Mesenchymal stem cell (in vitro differentiated cells and primary cell): ENCODE results near the gene CRACR2A.

ENCODE experiments used
- DNase-seq: peaks from one replicate; pipeline ENCODE4 v3.0.0-alpha.2; 2013
- H2AFZ ChIP-seq: one replicate; pipeline ENCODE4 v1.6.1; 2013; ENCODE audit warnings: low read depth, mild to moderate bottlenecking, control low read depth, inconsistent platforms, low read length, moderate library complexity
- H2AK5ac ChIP-seq: 2 replicates; pipeline ENCODE4 v1.6.1; 2013; ENCODE audit warnings: low read length, moderate library complexity, mild to moderate bottlenecking, inconsistent platforms; ENCODE audit not compliant: severe bottlenecking
- H2BK120ac ChIP-seq: one replicate; pipeline ENCODE4 v1.6.1; 2013; ENCODE audit warnings: low read depth, mild to moderate bottlenecking, inconsistent platforms, low read length, moderate library complexity
- H2BK12ac ChIP-seq, 2 experiments: one replicate each; pipeline ENCODE4 v1.6.1; 2013; ENCODE audit warnings: inconsistent platforms in 2 of 2, low read length in 2 of 2, mild to moderate bottlenecking in 2 of 2, moderate library complexity in 2 of 2, control low read depth in 1 of 2
- H2BK15ac ChIP-seq: one replicate; pipeline ENCODE4 v1.6.1; 2013; ENCODE audit warnings: mild to moderate bottlenecking, low read depth, inconsistent platforms; ENCODE audit not compliant: poor library complexity, severe bottlenecking
- H2BK5ac ChIP-seq: 2 replicates; pipeline ENCODE4 v1.6.1; 2013; ENCODE audit warnings: low read depth, mild to moderate bottlenecking, low read length, control low read depth, inconsistent platforms; ENCODE audit not compliant: poor library complexity, severe bottlenecking
- H3K14ac ChIP-seq, 2 experiments: one replicate each; pipeline ENCODE4 v1.6.1; 2013; ENCODE audit warnings: inconsistent platforms in 2 of 2, low read length in 2 of 2, control low read depth in 1 of 2, mild to moderate bottlenecking in 1 of 2, moderate library complexity in 1 of 2
- H3K18ac ChIP-seq, 2 experiments: one replicate each; pipeline ENCODE4 v1.6.1; 2013; ENCODE audit warnings: inconsistent platforms in 2 of 2, low read length in 2 of 2, control low read depth in 1 of 2, low read depth in 1 of 2, mild to moderate bottlenecking in 1 of 2
- H3K23ac ChIP-seq, 2 experiments: one replicate each; pipeline ENCODE4 v1.6.1; 2013; ENCODE audit warnings: inconsistent platforms in 2 of 2, low read length in 2 of 2, mild to moderate bottlenecking in 2 of 2, moderate library complexity in 2 of 2, control low read depth in 1 of 2
- H3K27ac ChIP-seq: 2 replicates; pipeline ENCODE4 v1.5.1; 2013; ENCODE audit warnings: mild to moderate bottlenecking, moderate library complexity, low read length, control low read depth, inconsistent platforms; ENCODE audit not compliant: poor library complexity, severe bottlenecking
- H3K27me3 ChIP-seq, 2 experiments: 2 replicates each; pipeline versions ENCODE4 v1.6.1 to v1.7.0; 2013; ENCODE audit warnings: low read length in 2 of 2, mild to moderate bottlenecking in 2 of 2, moderate library complexity in 2 of 2, control low read depth in 1 of 2, inconsistent platforms in 1 of 2; ENCODE audit not compliant: control insufficient read depth in 1 of 2, insufficient read depth in 1 of 2
- H3K36me3 ChIP-seq, 2 experiments: 2 replicates each; pipeline versions ENCODE4 v1.6.1 to v1.7.0; 2013; ENCODE audit warnings: low read length in 2 of 2, control low read depth in 1 of 2, inconsistent platforms in 1 of 2, low read depth in 1 of 2, mild to moderate bottlenecking in 1 of 2; ENCODE audit not compliant: insufficient read depth in 2 of 2, control insufficient read depth in 1 of 2
- H3K4ac ChIP-seq, 2 experiments: one replicate each; pipeline ENCODE4 v1.6.1; 2013; ENCODE audit warnings: inconsistent platforms in 2 of 2, low read length in 2 of 2, mild to moderate bottlenecking in 2 of 2, moderate library complexity in 2 of 2, control low read depth in 1 of 2, low read depth in 1 of 2
- H3K4me1 ChIP-seq: 2 replicates; pipeline ENCODE4 v1.6.1; 2013; ENCODE audit warnings: low read depth, low read length, control low read depth; ENCODE audit not compliant: control insufficient read depth, insufficient read depth
- H3K4me2 ChIP-seq: 2 replicates; pipeline ENCODE4 v1.6.1; 2013; ENCODE audit warnings: low read length, mild to moderate bottlenecking, inconsistent platforms; ENCODE audit not compliant: poor library complexity, severe bottlenecking
- H3K4me3 ChIP-seq, 2 experiments: 2 replicates each; pipeline versions ENCODE4 v1.5.1 to v1.7.0; 2013; ENCODE audit warnings: low read length in 2 of 2, mild to moderate bottlenecking in 2 of 2, control low read depth in 1 of 2, low read depth in 1 of 2; ENCODE audit not compliant: insufficient read depth in 1 of 2
- H3K79me1 ChIP-seq: replicated peaks from 2 replicates; pipeline ENCODE4 v1.6.1; 2013; ENCODE audit warnings: mild to moderate bottlenecking, control low read depth, low read length, inconsistent platforms; ENCODE audit not compliant: poor library complexity, severe bottlenecking
- H3K9ac ChIP-seq: 2 replicates; pipeline ENCODE4 v1.7.0; 2013; ENCODE audit warnings: mild to moderate bottlenecking, low read length, moderate library complexity
- H3K9me3 ChIP-seq: 2 replicates; pipeline ENCODE4 v1.7.0; 2013; ENCODE audit warnings: mild to moderate bottlenecking, low read length; ENCODE audit not compliant: control insufficient read depth
- H4K8ac ChIP-seq: one replicate; pipeline ENCODE4 v1.6.1; 2013; ENCODE audit warnings: inconsistent platforms, mild to moderate bottlenecking, low read length, moderate library complexity
- H4K91ac ChIP-seq: one replicate; pipeline ENCODE4 v1.6.1; 2013; ENCODE audit warnings: mild to moderate bottlenecking, low read length, inconsistent platforms
- WGBS: methylation state at CpG from one replicate; pipeline ENCODE4 v1.1.7; 2013; ENCODE audit warnings: mixed read lengths; 5-methylcytosine and 5-hydroxymethylcytosine counted together

Gene CRACR2A

DNA sequence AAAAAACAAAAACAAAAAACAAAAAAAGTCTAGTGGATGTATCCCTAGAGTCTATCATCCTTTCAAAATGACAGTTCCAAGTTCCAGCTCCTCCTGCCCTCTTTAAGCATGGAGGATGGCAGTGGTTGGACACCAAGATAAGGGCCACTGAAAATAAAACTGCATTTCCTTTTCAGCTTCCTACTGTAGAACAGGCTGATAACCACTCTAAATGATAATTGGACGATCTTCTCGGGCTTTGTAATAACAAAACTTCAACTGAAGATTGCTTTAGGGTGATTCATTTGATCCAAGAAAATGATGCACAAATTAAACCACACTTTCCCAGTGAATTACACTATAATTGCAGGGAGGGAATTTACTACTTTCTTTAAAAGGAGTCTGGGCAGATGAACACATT lies 42.2 kb upstream of the CRACR2A start:
- no peak overlapping the region for H3K4me3 ChIP-seq
- H2AK5ac ChIP-seq: no peak overlapping the region
- H3K4me2 ChIP-seq: no peak overlapping the region
- H3K14ac ChIP-seq: no peak overlapping the region
- H3K27ac ChIP-seq: no peak overlapping the region
- no peak overlapping the region for H2BK5ac ChIP-seq
- no peak overlapping the region for H3K18ac ChIP-seq
- no peaks in the 10 kb centered on the region for H3K27me3 ChIP-seq
- no peak overlapping the region for H2AFZ ChIP-seq
- H4K91ac ChIP-seq: no peak overlapping the region
- no peaks in the 10 kb centered on the region for H3K79me1 ChIP-seq
- WGBS: no CpG with 5 or more reads among the region's 2 CpGs
- H3K4ac ChIP-seq: no peak overlapping the region
- no peak overlapping the region for H4K8ac ChIP-seq
- no peak overlapping the region for H3K23ac ChIP-seq
- H3K9me3 ChIP-seq: no peaks in the 10 kb centered on the region
- H3K9ac ChIP-seq: no peak overlapping the region
- H2BK12ac ChIP-seq: no peak overlapping the region
- H2BK15ac ChIP-seq: no peak overlapping the region
- no peaks in the 10 kb centered on the region for H3K36me3 ChIP-seq
- H3K4me1 ChIP-seq: no peaks in the 10 kb centered on the region
- no peak overlapping the region for H2BK120ac ChIP-seq
- no peak for DNase-seq

DNA sequence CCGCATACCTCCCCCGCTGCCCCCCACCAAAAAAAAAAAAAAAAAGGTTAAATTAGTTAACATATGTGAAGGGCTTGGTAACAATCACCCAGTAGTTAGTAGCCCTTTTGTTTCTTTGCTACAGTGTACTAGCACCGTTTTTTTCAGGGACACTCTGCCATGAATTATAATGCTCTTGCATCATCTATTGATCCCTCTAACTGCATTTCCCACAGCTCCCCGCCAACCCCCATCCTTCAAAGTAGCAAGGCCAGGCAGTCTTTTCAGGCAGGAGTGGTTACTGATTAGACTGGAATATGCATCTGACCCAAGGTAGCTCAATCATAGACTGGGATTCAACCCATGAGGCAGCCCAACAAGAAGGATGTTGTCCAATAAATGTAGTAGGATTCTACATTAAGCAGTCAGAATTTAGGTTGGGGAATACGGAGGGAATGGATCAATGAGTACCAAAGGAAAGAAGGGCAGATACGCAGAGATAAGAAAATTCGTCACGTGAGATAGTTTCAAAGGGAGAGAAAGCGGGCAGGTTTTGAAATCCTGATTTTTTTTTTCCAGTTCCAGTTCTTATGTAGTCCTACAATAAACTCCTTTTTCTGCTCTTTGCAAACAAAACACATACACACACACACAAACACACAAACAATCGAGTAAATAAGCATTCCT lies 39.8 kb upstream of the CRACR2A start:
- no peak overlapping the region for H3K9ac ChIP-seq
- H4K8ac ChIP-seq: no peak overlapping the region
- no peaks in the 10 kb centered on the region for H3K9me3 ChIP-seq
- H2BK15ac ChIP-seq: no peak overlapping the region
- no peak overlapping the region for H3K14ac ChIP-seq
- no peaks in the 10 kb centered on the region for H3K36me3 ChIP-seq
- no peak overlapping the region for H2AK5ac ChIP-seq
- no peak overlapping the region for H3K27ac ChIP-seq
- H3K79me1 ChIP-seq: no peaks in the 10 kb centered on the region
- H4K91ac ChIP-seq: no peak overlapping the region
- H3K4me2 ChIP-seq: no peak overlapping the region
- H3K23ac ChIP-seq: no peak overlapping the region
- no peak overlapping the region for H3K18ac ChIP-seq
- H3K4me3 ChIP-seq: no peak overlapping the region
- H2BK120ac ChIP-seq: no peak overlapping the region
- WGBS: 96% methylated on average over 6 of the region's 10 CpGs
- no peaks in the 10 kb centered on the region for H3K27me3 ChIP-seq
- H3K4ac ChIP-seq: no peak overlapping the region
- H2BK5ac ChIP-seq: no peak overlapping the region
- no peak overlapping the region for H2BK12ac ChIP-seq
- no peaks in the 10 kb centered on the region for H3K4me1 ChIP-seq
- no peak for DNase-seq
- H2AFZ ChIP-seq: no peak overlapping the region

DNA sequence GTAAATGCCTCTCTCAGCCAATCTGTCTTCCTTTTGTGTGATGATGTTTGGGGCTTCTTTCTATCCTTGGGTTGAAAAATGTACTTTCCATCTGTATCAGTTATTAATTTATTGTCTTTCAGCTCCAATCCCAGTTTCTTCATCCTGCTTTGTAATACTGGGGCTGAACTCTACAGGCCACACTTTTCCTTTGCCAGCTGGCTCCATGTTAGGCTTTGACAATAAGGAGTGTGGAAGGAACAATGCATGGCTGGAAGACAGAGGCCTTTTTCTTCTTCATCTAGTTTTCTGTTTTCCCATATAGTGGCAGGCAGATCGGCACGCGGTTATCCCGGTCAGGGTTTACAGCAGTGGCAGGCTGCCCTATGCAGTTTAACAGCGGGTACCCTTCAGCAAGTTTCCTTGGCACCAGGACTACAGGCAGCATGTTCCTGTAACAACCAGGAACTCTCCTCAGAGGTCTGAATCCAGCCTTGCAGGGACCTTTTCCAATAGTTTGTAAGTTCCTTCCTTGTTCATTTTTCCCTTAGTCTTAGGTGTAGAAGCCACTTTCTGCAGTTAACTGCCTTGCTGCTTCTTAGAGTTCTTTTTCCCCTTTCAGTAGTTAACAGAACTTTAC lies 38.5 kb upstream of the CRACR2A start:
- no peak overlapping the region for H3K14ac ChIP-seq
- no peaks in the 10 kb centered on the region for H3K9me3 ChIP-seq
- H2BK120ac ChIP-seq: no peak overlapping the region
- H3K27me3 ChIP-seq: no peaks in the 10 kb centered on the region
- no peak overlapping the region for H3K4me3 ChIP-seq
- no peak overlapping the region for H4K8ac ChIP-seq
- H3K9ac ChIP-seq: no peak overlapping the region
- no peak overlapping the region for H4K91ac ChIP-seq
- no peak overlapping the region for H2BK5ac ChIP-seq
- no peak overlapping the region for H3K23ac ChIP-seq
- no peak overlapping the region for H3K4ac ChIP-seq
- H2AK5ac ChIP-seq: no peak overlapping the region
- no peak overlapping the region for H2AFZ ChIP-seq
- H3K18ac ChIP-seq: no peak overlapping the region
- DNase-seq: no peak
- H3K36me3 ChIP-seq: no peaks in the 10 kb centered on the region
- H3K79me1 ChIP-seq: no peaks in the 10 kb centered on the region
- no peak overlapping the region for H2BK12ac ChIP-seq
- H2BK15ac ChIP-seq: no peak overlapping the region
- 95% methylated on average over 5 of the region's 5 CpGs for WGBS
- no peaks in the 10 kb centered on the region for H3K4me1 ChIP-seq
- H3K4me2 ChIP-seq: no peak overlapping the region
- no peak overlapping the region for H3K27ac ChIP-seq

DNA sequence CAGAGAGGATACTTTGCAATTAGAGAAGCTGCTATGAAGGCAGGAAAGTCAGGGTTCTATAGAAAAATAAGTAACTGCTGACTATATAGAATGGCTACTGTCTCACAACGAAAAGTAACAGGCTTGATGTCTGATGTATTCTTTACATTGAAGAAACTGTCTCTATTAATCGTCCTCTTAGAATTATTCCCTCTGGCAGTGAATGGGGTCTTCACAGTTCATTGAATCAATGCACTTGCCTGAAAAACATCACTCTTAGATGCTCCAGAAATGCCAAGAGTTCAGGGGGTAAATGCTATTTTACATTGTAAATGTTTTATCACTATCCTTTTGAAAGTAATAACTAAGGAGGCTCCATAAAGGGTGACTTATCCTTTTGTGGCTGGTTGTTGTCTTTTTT lies 37.7 kb upstream of the CRACR2A start:
- no peak overlapping the region for H2AFZ ChIP-seq
- H3K79me1 ChIP-seq: no peaks in the 10 kb centered on the region
- H2BK12ac ChIP-seq: no peak overlapping the region
- no peak overlapping the region for H2BK120ac ChIP-seq
- H3K27ac ChIP-seq: no peak overlapping the region
- no peak for DNase-seq
- H3K9ac ChIP-seq: no peak overlapping the region
- H3K36me3 ChIP-seq: no peaks in the 10 kb centered on the region
- H3K4me3 ChIP-seq: no peak overlapping the region
- no peaks in the 10 kb centered on the region for H3K4me1 ChIP-seq
- H3K4me2 ChIP-seq: no peak overlapping the region
- no peak overlapping the region for H4K91ac ChIP-seq
- WGBS: 83% methylated on average over 1 of the region's 2 CpGs
- no peak overlapping the region for H2AK5ac ChIP-seq
- H3K18ac ChIP-seq: no peak overlapping the region
- H3K23ac ChIP-seq: no peak overlapping the region
- no peak overlapping the region for H2BK5ac ChIP-seq
- no peak overlapping the region for H3K4ac ChIP-seq
- no peak overlapping the region for H2BK15ac ChIP-seq
- H3K14ac ChIP-seq: no peak overlapping the region
- no peak overlapping the region for H4K8ac ChIP-seq
- no peaks in the 10 kb centered on the region for H3K9me3 ChIP-seq
- H3K27me3 ChIP-seq: no peaks in the 10 kb centered on the region
